ENCODE data around the gene GMPS.

GMPS gene

GRCh38 chr3:155917781-155918180 lies 47.3 kb downstream of the GMPS start:
- H3K36me3 ChIP-seq (ENCODE audit: insufficient read depth, low read length): peaks cover 88% of the 10 kb centered on the region
- no peak overlapping the region for H3K9ac ChIP-seq (ENCODE audit: low read depth, low read length, poor library complexity, severe bottlenecking)

GRCh38 chr3:155919728-155920127 lies 49.3 kb downstream of the GMPS start:
- peaks cover 91% of the 10 kb centered on the region for H3K36me3 ChIP-seq (ENCODE audit: insufficient read depth, low read length)

More at GRCh38 chr3:155917781-155918180, 47.3 kb downstream of the GMPS start:
- Histone ChIP-seq H3K9me2 (replicated peaks; ENCODE audit: low read depth, low read length) (no peaks in the 10 kb centered on the region), H3K9me3 (ENCODE audit: insufficient read depth, low read depth, low read length) (no peaks in the 10 kb centered on the region), H3K79me2 (ENCODE audit: insufficient read depth, low read length) (no peaks in the 10 kb centered on the region), H3K4me3 (ENCODE audit: low read length, poor library complexity, severe bottlenecking) (no peak overlapping the region), H3K4me1 (ENCODE audit: insufficient read depth, low read length, poor library complexity, severe bottlenecking) (no peaks in the 10 kb centered on the region), H3F3A (ENCODE audit: low read depth) (no peaks in the 10 kb centered on the region), H3K4me2 (ENCODE audit: low read depth, low read length, poor library complexity, severe bottlenecking) (no peak overlapping the region), H3K27me3 (ENCODE audit: insufficient read depth, low read length, poor library complexity, severe bottlenecking) (no peaks in the 10 kb centered on the region), H2AFZ (ENCODE audit: low read length) (no peak overlapping the region), H4K20me1 (ENCODE audit: insufficient read depth, low read length, poor library complexity, severe bottlenecking) (peaks cover 3% of the 10 kb centered on the region)
- TF ChIP-seq CTCF (conservative IDR thresholded peaks at IDR 0.05; ENCODE audit: low read length) (no peak), EZH2phosphoT487 (IDR thresholded peaks at IDR 0.05; ENCODE audit: borderline replicate concordance) (no peak)

GRCh38 chr3:155921486-155921885 lies 51.0 kb downstream of the GMPS start:
- no peak for TF ChIP-seq CTCF (conservative IDR thresholded peaks at IDR 0.05; ENCODE audit: low read length)
- TF ChIP-seq EZH2phosphoT487 (IDR thresholded peaks at IDR 0.05; ENCODE audit: borderline replicate concordance): no peak
- no peaks in the 10 kb centered on the region for H3K79me2 ChIP-seq (ENCODE audit: insufficient read depth, low read length)
- peaks cover 89% of the 10 kb centered on the region for H3K36me3 ChIP-seq (ENCODE audit: insufficient read depth, low read length)

More at GRCh38 chr3:155919728-155920127, 49.3 kb downstream of the GMPS start:
- no peak overlapping the region for H3K4me2 ChIP-seq (ENCODE audit: low read depth, low read length, poor library complexity, severe bottlenecking)
- H3K9me3 ChIP-seq (ENCODE audit: insufficient read depth, low read depth, low read length): no peaks in the 10 kb centered on the region
- no peaks in the 10 kb centered on the region for H3K27me3 ChIP-seq (ENCODE audit: insufficient read depth, low read length, poor library complexity, severe bottlenecking)
- H4K20me1 ChIP-seq (ENCODE audit: insufficient read depth, low read length, poor library complexity, severe bottlenecking): peaks cover 3% of the 10 kb centered on the region
- TF ChIP-seq CTCF (conservative IDR thresholded peaks at IDR 0.05; ENCODE audit: low read length): no peak
- TF ChIP-seq EZH2phosphoT487 (IDR thresholded peaks at IDR 0.05; ENCODE audit: borderline replicate concordance): no peak
- H3K4me1 ChIP-seq (ENCODE audit: insufficient read depth, low read length, poor library complexity, severe bottlenecking): no peaks in the 10 kb centered on the region
- H2AFZ ChIP-seq (ENCODE audit: low read length): no peak overlapping the region
- no peak overlapping the region for H3K9ac ChIP-seq (ENCODE audit: low read depth, low read length, poor library complexity, severe bottlenecking)
- no peaks in the 10 kb centered on the region for H3F3A ChIP-seq (ENCODE audit: low read depth)
- H3K4me3 ChIP-seq (ENCODE audit: low read length, poor library complexity, severe bottlenecking): no peak overlapping the region
- no peaks in the 10 kb centered on the region for H3K79me2 ChIP-seq (ENCODE audit: insufficient read depth, low read length)
- H3K9me2 ChIP-seq (replicated peaks; ENCODE audit: low read depth, low read length): no peaks in the 10 kb centered on the region

More at GRCh38 chr3:155921486-155921885, 51.0 kb downstream of the GMPS start:
- H3K9ac ChIP-seq (ENCODE audit: low read depth, low read length, poor library complexity, severe bottlenecking): no peak overlapping the region
- H3K9me2 ChIP-seq (replicated peaks; ENCODE audit: low read depth, low read length): no peaks in the 10 kb centered on the region
- no peak overlapping the region for H3K4me2 ChIP-seq (ENCODE audit: low read depth, low read length, poor library complexity, severe bottlenecking)
- peaks cover 3% of the 10 kb centered on the region for H4K20me1 ChIP-seq (ENCODE audit: insufficient read depth, low read length, poor library complexity, severe bottlenecking)
- no peak overlapping the region for H3K4me3 ChIP-seq (ENCODE audit: low read length, poor library complexity, severe bottlenecking)
- H3K4me1 ChIP-seq (ENCODE audit: insufficient read depth, low read length, poor library complexity, severe bottlenecking): no peaks in the 10 kb centered on the region
- no peaks in the 10 kb centered on the region for H3K9me3 ChIP-seq (ENCODE audit: insufficient read depth, low read depth, low read length)
- no peak overlapping the region for H2AFZ ChIP-seq (ENCODE audit: low read length)
- H3F3A ChIP-seq (ENCODE audit: low read depth): no peaks in the 10 kb centered on the region
- H3K27me3 ChIP-seq (ENCODE audit: insufficient read depth, low read length, poor library complexity, severe bottlenecking): no peaks in the 10 kb centered on the region

Measured in Loucy (cell line).